ENCODE measurements around the gene MAML2. TPM values are rescaled to one million over a fixed set of nuclear protein-coding genes. Genes with fewer than 3 reads are reported as not detected.

Gene MAML2
- total RNA-seq, 2 experiments from 2014 or later, result 23.4 to 27.2 TPM

DNA sequence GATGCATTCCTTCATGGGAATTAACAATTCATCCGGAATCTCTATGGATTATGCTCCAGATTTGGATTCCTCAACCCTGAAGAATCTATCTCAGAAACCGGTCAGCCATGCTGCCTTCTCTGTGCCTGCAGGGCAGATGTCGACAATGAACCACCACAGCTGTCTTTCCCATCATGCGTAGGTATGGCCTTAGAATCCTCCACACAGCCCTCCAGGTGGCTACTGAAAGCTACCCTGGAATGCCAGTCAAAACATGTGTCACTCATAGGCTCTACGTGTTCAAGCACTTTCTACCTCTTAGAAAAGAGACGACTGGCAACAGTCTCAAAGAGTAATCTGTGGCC lies 19.4 kb downstream of the MAML2 start:
- CTCF ChIA-PET, result interaction anchor here (3.6 kb wide), 1 partner anchor 20 kb away, joined by 14 read pairs; the partner anchor contains the start of gene MAML2

DNA sequence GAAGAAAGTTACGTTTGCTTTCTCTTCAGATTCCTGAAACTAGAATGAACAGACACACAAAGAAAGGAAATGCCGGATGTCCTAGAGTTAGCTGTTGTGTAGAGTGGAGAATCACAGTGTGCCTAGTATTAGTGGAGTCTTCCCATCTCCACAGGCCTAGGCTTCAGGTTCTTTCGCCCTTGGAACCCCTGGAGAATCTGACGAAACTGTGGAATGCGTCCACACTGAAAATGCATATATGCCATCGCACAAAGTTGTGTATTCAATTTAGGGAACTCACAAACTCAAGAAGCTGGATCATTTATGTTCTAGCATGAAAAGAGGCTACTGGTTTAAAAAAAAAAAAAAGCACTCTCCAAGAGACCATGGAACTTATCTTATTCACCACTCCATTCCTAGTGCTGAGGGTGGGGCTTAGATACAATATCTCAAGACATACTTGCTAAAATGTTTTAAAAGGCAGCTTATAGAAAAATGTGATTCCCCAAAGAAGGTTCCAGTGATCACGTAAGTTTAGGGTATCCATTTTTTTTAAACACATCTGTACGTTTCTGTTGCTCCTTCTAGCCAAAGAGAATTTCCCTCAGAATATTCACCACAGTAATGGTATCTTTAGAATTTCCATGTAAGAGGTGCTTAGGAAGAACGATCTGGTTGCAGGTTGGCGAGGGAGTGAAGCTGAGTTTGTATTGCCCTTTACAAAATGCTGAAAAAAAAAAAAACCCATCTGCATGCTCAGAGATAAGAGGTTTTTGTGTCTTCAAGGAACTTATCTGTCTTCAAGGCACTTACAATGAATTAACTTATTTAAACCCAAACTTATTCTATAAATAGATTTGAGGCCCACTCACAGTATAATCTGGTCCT lies 20.0 kb downstream of the MAML2 start:
- Mint-ChIP-seq H3K27me3 (no peaks in the 10 kb centered on the region), H3K36me3 (ENCODE audit: low read depth) (peaks cover 65% of the 10 kb centered on the region), H3K4me1 (peaks cover 45% of the 10 kb centered on the region), H3K27ac (no peak overlapping the region), H3K4me3 (no peak overlapping the region), H3K9me3 (peaks cover 5% of the 10 kb centered on the region)
- CTCF ChIA-PET, result interaction anchor here (0.8 to 3.6 kb wide), 3 partner anchors 9 to 21 kb away, joined by 3 to 14 read pairs (median 7); partner anchors contain the start of gene MAML2
- DNase-seq, result no peak
- POLR2A ChIA-PET, result no interaction called here

More for the DNA sequence above, 19.4 kb downstream of the MAML2 start:
- no peak for DNase-seq
- Mint-ChIP-seq H3K4me1 (peaks cover 41% of the 10 kb centered on the region), H3K4me3 (no peak overlapping the region), H3K9me3 (peaks cover 5% of the 10 kb centered on the region), H3K36me3 (ENCODE audit: low read depth) (peaks cover 68% of the 10 kb centered on the region), H3K27ac (no peak overlapping the region), H3K27me3 (no peaks in the 10 kb centered on the region)
- POLR2A ChIA-PET, result no interaction called here

DNA sequence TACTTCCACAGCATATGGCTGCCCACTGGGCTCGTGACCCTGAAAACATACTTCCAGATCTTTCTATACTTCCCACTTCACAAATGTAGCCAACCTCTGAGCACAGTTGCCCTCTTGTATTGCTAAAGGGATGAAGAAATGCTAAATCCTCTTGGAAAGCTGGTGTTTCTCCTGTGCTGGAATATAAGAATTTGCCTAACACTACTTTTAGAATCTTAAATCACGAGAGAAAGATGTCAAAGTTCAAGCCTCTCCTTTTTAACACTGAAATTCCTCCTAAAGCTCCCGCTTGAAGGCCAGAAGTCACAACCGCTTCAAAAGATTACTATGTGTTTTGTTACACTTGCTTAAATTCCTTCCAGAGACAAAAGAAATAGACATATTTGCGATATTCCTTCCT lies 21.9 kb downstream of the MAML2 start:
- Mint-ChIP-seq H3K4me1 (peaks cover 58% of the 10 kb centered on the region), H3K9me3 (peaks cover 9% of the 10 kb centered on the region), H3K4me3 (no peak overlapping the region), H3K27me3 (no peaks in the 10 kb centered on the region), H3K27ac (no peak overlapping the region), H3K36me3 (ENCODE audit: low read depth) (peaks cover 74% of the 10 kb centered on the region)
- DNase-seq, result no peak
- CTCF ChIA-PET, result interaction anchor here (2.1 to 3.6 kb wide), 2 partner anchors 11 to 22 kb away, joined by 7 to 14 read pairs; partner anchors contain the start of gene MAML2
- POLR2A ChIA-PET, result no interaction called here

DNA sequence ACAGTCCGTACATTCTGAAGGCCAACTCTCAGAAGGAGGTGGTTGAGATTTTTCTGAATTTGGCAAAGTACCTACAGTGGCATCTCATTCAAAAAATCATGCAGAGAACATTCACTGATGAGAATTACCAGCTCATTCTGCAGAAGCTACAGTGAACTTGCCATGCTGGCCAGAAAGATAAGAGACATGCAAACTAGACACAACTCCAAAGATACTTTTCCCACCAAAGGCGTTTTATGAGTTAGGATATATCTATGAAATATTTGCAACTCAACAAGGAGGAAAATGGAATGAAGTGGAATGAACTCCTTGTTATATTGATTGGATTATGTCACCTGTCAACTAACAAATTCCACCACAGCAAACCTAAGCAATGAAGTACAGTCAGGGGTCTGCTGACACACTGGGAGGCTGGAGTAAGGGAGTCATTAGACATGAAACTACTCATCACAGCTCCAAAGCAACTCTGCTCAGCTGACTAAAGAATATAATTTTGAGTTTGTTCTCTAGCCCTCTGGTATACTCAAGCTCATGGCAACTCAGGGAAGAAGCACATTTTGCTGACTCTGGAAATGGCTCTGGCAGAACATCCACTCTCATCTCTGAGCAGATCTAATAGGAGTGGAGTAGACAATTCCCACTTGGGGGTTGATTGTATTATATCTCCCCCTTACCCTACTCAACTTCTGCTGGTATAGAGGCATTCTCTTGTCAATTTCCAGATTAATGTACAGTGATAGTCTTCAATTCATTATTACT lies 22.9 kb downstream of the MAML2 start:
- no peaks in the 10 kb centered on the region for H3K27me3 Mint-ChIP-seq
- POLR2A ChIA-PET, result interaction anchor here (0.6 kb wide), 1 partner anchor 23 kb away, joined by 4 read pairs; the partner anchor contains the start of gene MAML2
- no peak overlapping the region for H3K4me3 Mint-ChIP-seq
- CTCF ChIA-PET, result interaction anchor here (0.6 to 1.9 kb wide), 6 partner anchors 9 to 103 kb away, joined by 3 to 10 read pairs (median 4); partner anchors contain the start of gene MAML2
- peaks cover 61% of the 10 kb centered on the region for H3K4me1 Mint-ChIP-seq
- peaks cover 11% of the 10 kb centered on the region for H3K9me3 Mint-ChIP-seq
- peaks cover 72% of the 10 kb centered on the region for H3K36me3 Mint-ChIP-seq (ENCODE audit: low read depth)
- no peak overlapping the region for H3K27ac Mint-ChIP-seq
- no peak for DNase-seq

DNA sequence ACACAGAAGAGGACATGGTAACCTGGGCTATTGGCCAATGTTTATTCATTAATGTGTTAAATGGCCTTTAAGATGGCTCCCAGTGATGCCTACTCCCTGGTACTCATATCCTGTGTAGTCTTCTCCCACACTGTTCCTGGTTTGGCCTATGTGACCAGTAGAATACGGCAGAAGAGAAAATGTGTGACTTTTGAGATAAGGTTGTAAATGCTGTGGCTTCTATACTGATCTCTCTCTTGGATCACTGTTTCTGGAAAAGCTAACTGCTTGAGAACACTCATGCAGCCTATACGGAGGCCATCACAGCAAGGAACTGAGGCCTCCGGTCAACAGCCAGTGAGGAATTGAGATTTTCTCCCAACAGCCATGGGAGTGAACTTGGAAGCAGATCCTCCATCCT lies 24.1 kb downstream of the MAML2 start:
- H3K9me3 Mint-ChIP-seq, result peaks cover 11% of the 10 kb centered on the region
- DNase-seq, result no peak
- POLR2A ChIA-PET, result no interaction called here
- H3K4me3 Mint-ChIP-seq, result no peak overlapping the region
- no peaks in the 10 kb centered on the region for H3K27me3 Mint-ChIP-seq
- peaks cover 70% of the 10 kb centered on the region for H3K4me1 Mint-ChIP-seq
- H3K27ac Mint-ChIP-seq, result no peak overlapping the region
- H3K36me3 Mint-ChIP-seq (ENCODE audit: low read depth), result peaks cover 70% of the 10 kb centered on the region
- CTCF ChIA-PET, result interaction anchor here (1.0 to 1.9 kb wide), 4 partner anchors 13 to 24 kb away, joined by 3 to 10 read pairs (median 6); partner anchors contain the start of gene MAML2

DNA sequence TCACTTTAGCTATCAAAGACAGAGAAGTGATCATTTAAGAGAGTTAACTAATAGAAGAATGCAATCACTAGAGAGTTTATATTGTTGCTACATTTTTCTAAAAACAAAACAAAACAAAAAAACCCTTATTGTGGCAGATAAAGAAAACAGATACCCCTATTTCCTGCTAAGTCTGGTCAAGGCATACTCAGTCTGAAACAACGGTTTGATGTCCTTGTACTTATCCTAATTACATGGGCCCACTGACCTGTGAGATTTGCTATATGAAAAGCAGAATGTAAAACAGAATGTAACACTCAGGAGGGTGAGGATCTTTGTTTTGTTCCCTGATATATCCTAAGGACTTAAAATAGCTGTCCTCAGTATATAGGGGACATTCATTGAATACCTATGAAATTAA lies 24.6 kb downstream of the MAML2 start:
- H3K9me3 Mint-ChIP-seq, result peaks cover 11% of the 10 kb centered on the region
- H3K4me1 Mint-ChIP-seq, result peaks cover 74% of the 10 kb centered on the region
- CTCF ChIA-PET, result interaction anchor here (1.3 to 1.9 kb wide), 3 partner anchors 13 to 25 kb away, joined by 4 to 7 read pairs (median 5); partner anchors contain the start of gene MAML2
- H3K36me3 Mint-ChIP-seq (ENCODE audit: low read depth), result peaks cover 67% of the 10 kb centered on the region
- no peaks in the 10 kb centered on the region for H3K27me3 Mint-ChIP-seq
- POLR2A ChIA-PET, result no interaction called here
- DNase-seq, result no peak
- H3K27ac Mint-ChIP-seq, result no peak overlapping the region
- H3K4me3 Mint-ChIP-seq, result no peak overlapping the region

DNA sequence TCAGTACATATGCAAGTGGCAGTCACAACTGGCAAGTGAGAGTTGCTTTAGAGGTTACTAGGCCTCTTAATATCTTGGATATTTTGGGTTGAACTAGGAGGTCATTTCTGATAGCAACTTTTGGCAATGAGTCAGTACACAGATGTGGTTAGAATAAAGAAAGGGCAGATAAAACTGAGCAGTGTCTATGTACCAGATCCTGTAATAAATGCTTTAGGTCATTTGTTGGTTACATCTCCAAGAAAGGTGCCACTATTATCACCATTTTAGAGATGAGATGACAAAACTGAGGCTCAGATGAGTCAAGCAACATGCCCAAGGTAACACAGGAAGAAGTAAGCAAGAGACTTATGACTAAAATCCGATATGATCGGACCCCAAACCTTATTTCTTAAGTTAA lies 25.0 kb downstream of the MAML2 start:
- ChIA-PET CTCF (interaction anchor here (1.0 to 1.9 kb wide), 3 partner anchors 18 to 25 kb away, joined by 3 to 5 read pairs (median 4); partner anchors contain the start of gene MAML2), POLR2A (no interaction called here)
- H3K9me3 Mint-ChIP-seq, result peaks cover 11% of the 10 kb centered on the region
- H3K36me3 Mint-ChIP-seq (ENCODE audit: low read depth), result peaks cover 65% of the 10 kb centered on the region
- H3K4me1 Mint-ChIP-seq, result peaks cover 78% of the 10 kb centered on the region
- DNase-seq, result no peak
- no peaks in the 10 kb centered on the region for H3K27me3 Mint-ChIP-seq
- H3K4me3 Mint-ChIP-seq, result no peak overlapping the region
- no peak overlapping the region for H3K27ac Mint-ChIP-seq

DNA sequence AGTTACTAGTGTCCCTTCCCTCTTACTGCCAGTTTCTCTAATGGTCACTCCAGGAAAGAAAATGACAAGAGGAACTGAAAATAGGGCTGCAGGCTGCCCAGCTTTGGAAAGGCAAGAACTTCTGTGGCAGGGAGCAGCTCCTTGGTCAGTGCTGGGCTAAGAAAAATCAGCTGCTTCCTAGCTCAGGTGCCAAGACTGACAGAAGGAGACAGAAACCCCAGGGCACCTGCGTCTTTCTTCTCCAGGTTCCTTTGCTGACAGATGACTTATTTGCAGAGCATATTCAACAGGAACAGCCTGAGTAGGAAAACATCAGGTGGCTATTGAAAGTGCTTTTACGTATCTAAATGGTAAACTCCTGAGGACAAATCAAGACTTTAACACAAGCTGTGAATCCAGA lies 25.4 kb downstream of the MAML2 start:
- no peak for DNase-seq
- POLR2A ChIA-PET, result no interaction called here
- Mint-ChIP-seq H3K4me1 (peaks cover 79% of the 10 kb centered on the region), H3K9me3 (peaks cover 11% of the 10 kb centered on the region), H3K36me3 (ENCODE audit: low read depth) (peaks cover 61% of the 10 kb centered on the region), H3K4me3 (no peak overlapping the region), H3K27me3 (no peaks in the 10 kb centered on the region), H3K27ac (no peak overlapping the region)
- CTCF ChIA-PET, result interaction anchor here (1.0 to 1.9 kb wide), 3 partner anchors 19 to 26 kb away, joined by 3 to 5 read pairs (median 4); partner anchors contain the start of gene MAML2

DNA sequence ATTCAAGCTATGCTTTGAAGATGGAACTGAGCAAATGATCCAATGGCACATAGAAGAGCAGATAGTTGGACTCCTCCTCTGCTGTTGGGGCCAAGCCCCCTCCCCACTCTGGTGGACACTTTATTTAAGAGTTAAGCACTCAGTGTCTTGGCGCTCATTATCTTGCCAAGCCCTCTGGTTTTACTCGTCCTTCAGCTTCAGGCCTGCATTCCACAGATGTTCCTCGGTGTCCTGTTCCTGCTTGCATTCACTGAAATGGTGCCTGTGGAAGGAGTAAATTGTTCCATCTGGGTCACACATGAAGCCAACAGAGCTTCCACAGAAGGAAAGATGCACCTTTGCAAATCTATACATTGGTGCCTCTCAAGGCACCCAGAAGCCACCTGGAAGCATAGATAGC lies 26.1 kb downstream of the MAML2 start:
- peaks cover 59% of the 10 kb centered on the region for H3K36me3 Mint-ChIP-seq (ENCODE audit: low read depth)
- H3K4me1 Mint-ChIP-seq, result peaks cover 79% of the 10 kb centered on the region
- DNase-seq, result no peak
- no peaks in the 10 kb centered on the region for H3K27me3 Mint-ChIP-seq
- CTCF ChIA-PET, result interaction anchor here (1.0 to 1.9 kb wide), 3 partner anchors 19 to 26 kb away, joined by 3 to 5 read pairs (median 4); partner anchors contain the start of gene MAML2
- POLR2A ChIA-PET, result no interaction called here
- peaks cover 11% of the 10 kb centered on the region for H3K9me3 Mint-ChIP-seq
- H3K27ac Mint-ChIP-seq, result no peak overlapping the region
- no peak overlapping the region for H3K4me3 Mint-ChIP-seq

DNA sequence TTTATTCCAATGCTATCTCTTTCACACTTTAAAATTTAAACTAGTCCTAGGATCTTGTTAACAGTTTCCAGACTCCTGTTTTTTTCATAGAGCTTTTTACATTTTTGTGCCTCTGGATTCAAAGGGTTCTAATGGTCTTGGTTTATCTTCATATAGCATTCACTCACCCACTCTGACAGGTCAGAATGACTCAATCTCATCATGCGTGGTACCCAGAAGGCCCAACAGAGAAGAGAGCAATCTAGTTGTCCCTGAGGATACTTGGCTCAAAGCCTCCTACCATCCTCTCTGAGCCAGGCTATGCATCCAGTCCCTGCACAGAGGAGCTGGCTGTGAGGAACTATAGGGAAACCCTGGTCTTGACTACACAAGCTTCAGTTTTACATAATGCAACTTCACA lies 27.5 kb downstream of the MAML2 start:
- Mint-ChIP-seq H3K36me3 (ENCODE audit: low read depth) (peaks cover 59% of the 10 kb centered on the region), H3K4me1 (peaks cover 74% of the 10 kb centered on the region), H3K9me3 (peaks cover 7% of the 10 kb centered on the region), H3K27me3 (no peaks in the 10 kb centered on the region), H3K27ac (peak overlapping the region; percentile 70), H3K4me3 (no peak overlapping the region)
- no peak for DNase-seq
- ChIA-PET POLR2A (no interaction called here), CTCF (interaction anchor here (0.6 to 1.1 kb wide), 2 partner anchors 11 to 27 kb away, joined by 3 read pairs; no protein-coding TSS in a partner anchor)

DNA sequence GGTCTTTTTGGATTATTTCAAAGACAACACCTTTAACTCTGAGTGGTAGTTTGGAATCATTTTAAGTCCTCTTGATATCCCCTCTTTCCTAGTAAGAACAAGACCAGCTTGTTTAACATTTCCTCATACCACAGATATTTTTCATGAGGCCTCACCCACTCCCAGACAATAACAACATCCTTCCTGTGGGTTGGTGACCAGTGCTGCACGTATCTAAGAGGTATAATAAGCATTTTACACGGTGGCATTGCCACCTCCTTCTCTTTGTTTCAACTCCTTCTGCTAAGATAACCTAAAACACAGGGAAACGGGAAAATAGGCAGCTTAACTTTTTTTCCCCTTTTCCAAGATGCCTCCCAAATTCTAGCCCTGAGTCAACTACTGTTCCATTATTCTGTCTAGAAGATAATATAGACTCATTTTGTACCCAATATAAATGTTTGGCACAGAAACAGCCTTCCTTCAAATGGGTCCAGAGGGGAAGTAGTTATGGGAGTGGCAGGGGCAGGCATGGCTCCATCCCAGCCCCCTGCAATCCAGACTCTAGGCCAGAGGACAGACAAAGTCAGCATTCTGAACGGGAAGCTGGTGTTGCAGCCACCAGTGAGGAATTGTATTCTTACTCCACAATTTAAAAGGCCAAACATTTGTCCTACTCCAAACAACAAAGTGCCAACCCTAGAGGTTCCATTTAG lies 28.5 kb downstream of the MAML2 start:
- Mint-ChIP-seq H3K27me3 (no peaks in the 10 kb centered on the region), H3K4me1 (peaks cover 67% of the 10 kb centered on the region), H3K4me3 (peak overlapping the region; percentile 35), H3K36me3 (ENCODE audit: low read depth) (peaks cover 55% of the 10 kb centered on the region), H3K27ac (peak overlapping the region; percentile 77), H3K9me3 (peaks cover 6% of the 10 kb centered on the region)
- ChIA-PET CTCF (interaction anchor here (1.0 to 1.7 kb wide), 5 partner anchors 10 to 260 kb away, joined by 3 to 4 read pairs (median 3); partner anchors contain the start of gene MAML2), POLR2A (no interaction called here)
- peak; percentile 17 for DNase-seq

DNA sequence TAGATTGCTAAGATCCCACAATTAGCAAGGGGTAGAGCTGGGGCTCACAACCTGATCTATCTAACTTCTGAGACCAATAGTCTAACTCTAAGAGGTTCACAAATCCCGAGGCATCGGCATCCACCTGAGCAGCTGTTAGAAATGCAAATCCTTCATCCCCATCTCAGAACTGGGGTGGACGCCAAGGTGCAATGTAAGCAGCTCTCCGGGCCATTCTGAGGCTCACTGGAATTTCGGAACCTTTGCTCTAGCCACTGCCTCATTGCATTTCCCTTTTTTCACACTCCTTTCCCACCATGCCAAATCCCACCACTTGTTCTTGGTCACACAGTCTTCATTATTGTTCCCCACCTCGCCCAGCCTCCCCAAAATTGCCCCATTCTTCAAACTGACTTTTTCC lies 29.8 kb downstream of the MAML2 start:
- H3K4me1 Mint-ChIP-seq, result peaks cover 65% of the 10 kb centered on the region
- ChIA-PET CTCF (interaction anchor here (0.7 to 1.7 kb wide), 3 partner anchors 19 to 29 kb away, joined by 3 to 4 read pairs (median 3); no protein-coding TSS in a partner anchor), POLR2A (no interaction called here)
- no peak overlapping the region for H3K27ac Mint-ChIP-seq
- no peaks in the 10 kb centered on the region for H3K27me3 Mint-ChIP-seq
- no peak overlapping the region for H3K4me3 Mint-ChIP-seq
- DNase-seq, result no peak
- H3K36me3 Mint-ChIP-seq (ENCODE audit: low read depth), result peaks cover 54% of the 10 kb centered on the region
- H3K9me3 Mint-ChIP-seq, result peaks cover 6% of the 10 kb centered on the region

All from activated CD4-positive, alpha-beta T cell treated with anti-CD3 and anti-CD28 coated beads, Interleukin-2, amount 10 ng/mL, durations not matched to agents 7 days and 5 days (primary cell).